Measurements from ENCODE around the gene FILIP1L. TPM values are rescaled to one million over a fixed set of nuclear protein-coding genes. Genes with fewer than 3 reads are reported as not detected.

FILIP1L gene
- total RNA-seq, 3 donors from 2014 or later = 8.9 to 37.0 (median 17.1) TPM

DNA sequence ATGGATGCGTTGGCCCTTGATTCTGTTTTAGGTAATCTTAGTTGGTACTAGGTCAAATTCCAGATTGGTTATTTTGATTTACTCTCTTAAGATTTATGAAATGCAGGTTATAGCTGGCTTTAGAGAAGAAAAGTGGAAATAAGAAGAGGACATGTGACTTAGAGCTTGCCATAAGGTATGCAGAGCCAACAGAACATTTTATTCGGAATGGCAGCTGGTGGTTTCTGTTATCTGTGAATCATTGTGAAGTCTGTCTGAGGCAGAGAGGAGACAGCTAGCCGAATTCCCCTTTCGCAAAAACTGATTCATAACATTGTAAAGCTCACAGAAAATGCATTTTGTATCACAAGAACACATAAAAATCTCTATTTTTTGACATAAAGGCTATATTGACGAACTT lies 82.1 kb downstream of the FILIP1L start:
- intact Hi-C loops (cut with DNase I, micrococcal nuclease) = no loop called here
- Histone ChIP-seq H3K4me1 (ENCODE audit: low read depth) (no peaks in the 10 kb centered on the region), H3K4me3 (no peak overlapping the region), H3K9me3 (no peaks in the 10 kb centered on the region), H3K36me3 (ENCODE audit: low read depth) (no peaks in the 10 kb centered on the region)
- TF ChIP-seq, protein P1, sequence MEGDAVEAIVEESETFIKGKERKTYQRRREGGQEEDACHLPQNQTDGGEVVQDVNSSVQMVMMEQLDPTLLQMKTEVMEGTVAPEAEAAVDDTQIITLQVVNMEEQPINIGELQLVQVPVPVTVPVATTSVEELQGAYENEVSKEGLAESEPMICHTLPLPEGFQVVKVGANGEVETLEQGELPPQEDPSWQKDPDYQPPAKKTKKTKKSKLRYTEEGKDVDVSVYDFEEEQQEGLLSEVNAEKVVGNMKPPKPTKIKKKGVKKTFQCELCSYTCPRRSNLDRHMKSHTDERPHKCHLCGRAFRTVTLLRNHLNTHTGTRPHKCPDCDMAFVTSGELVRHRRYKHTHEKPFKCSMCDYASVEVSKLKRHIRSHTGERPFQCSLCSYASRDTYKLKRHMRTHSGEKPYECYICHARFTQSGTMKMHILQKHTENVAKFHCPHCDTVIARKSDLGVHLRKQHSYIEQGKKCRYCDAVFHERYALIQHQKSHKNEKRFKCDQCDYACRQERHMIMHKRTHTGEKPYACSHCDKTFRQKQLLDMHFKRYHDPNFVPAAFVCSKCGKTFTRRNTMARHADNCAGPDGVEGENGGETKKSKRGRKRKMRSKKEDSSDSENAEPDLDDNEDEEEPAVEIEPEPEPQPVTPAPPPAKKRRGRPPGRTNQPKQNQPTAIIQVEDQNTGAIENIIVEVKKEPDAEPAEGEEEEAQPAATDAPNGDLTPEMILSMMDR (IDR thresholded peaks at IDR 0.05) = no peak
- no peak for ATAC-seq
- DNase-seq = no peak

DNA sequence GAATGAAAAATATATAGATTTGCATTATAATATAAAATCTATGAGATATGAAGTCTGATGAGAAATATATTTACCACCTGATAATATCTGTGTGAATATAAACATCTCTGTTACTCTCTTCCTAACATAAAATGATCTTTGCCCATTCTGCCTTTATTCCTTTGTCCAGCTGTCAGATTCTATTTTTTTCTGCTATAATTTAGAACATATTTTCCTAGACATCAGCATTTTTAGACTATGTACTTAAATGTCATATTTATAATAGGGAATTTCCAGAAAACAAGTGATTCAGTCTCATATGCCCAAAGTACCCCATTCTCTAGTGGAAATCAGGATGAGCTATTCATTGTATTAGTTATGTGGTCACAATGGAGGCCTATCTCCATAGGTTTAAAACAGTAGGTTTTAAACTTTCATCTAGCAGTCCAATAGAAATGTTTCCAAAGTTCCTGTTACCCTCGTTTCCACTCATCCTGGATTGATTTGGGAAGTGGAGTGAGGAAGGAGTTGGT lies 83.3 kb downstream of the FILIP1L start:
- intact Hi-C loops (cut with DNase I, micrococcal nuclease) = no loop called here
- no peak for DNase-seq
- Histone ChIP-seq H3K4me1 (ENCODE audit: low read depth) (no peaks in the 10 kb centered on the region), H3K4me3 (no peak overlapping the region), H3K36me3 (ENCODE audit: low read depth) (no peaks in the 10 kb centered on the region), H3K9me3 (no peaks in the 10 kb centered on the region)
- no peak for ATAC-seq
- TF ChIP-seq, protein P1 (IDR thresholded peaks at IDR 0.05) = no peak

DNA sequence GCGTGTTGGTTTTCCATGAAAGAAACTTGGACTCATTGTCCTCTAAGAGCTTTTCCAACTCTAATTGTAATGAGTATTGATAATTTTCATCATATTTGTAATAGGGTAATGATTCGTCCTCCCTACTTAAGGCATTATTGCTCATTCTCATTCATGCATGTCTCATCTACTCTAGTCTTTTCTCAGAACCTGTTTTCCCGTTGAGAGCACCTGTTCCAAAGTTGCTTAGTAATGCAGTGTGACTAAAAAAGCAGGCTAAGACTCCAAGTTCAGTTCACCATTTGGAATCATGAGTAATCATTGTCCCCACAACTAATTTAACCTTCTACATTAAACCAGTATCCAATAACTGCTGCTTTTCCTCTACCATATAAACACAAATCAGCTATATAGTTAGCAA lies 84.0 kb downstream of the FILIP1L start:
- Histone ChIP-seq H3K9me3 (no peaks in the 10 kb centered on the region), H3K36me3 (ENCODE audit: low read depth) (no peaks in the 10 kb centered on the region), H3K4me1 (ENCODE audit: low read depth) (no peaks in the 10 kb centered on the region), H3K4me3 (no peak overlapping the region)
- intact Hi-C loops (cut with DNase I, micrococcal nuclease) = no loop called here
- ATAC-seq (no peak), DNase-seq (no peak)
- TF ChIP-seq, protein P1 (IDR thresholded peaks at IDR 0.05) = no peak

DNA sequence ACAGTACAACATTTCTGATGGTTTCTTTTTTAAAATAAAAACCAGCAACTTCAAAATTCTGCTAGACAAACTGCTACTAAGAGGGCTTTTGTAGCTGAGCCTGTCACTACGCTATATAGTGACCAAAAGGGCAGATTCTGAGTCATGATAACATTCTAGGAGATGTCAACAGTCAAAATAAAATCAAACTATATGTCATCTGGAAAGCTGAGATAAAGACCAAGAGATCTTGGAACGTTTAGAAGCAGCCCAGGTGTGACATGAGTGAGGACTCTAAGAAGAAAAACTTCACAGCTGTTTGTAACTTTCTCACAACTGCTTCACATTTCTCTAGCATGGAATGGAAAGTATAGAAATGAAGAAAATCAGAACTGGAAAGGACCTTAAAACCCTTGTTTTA lies 84.6 kb downstream of the FILIP1L start:
- intact Hi-C loops (cut with DNase I, micrococcal nuclease) = no loop called here
- TF ChIP-seq, protein P1 (IDR thresholded peaks at IDR 0.05) = no peak
- no peak for DNase-seq
- H3K36me3 ChIP-seq (ENCODE audit: low read depth) = no peaks in the 10 kb centered on the region
- ATAC-seq = no peak
- H3K4me1 ChIP-seq (ENCODE audit: low read depth) = no peaks in the 10 kb centered on the region
- H3K4me3 ChIP-seq = no peak overlapping the region
- no peaks in the 10 kb centered on the region for H3K9me3 ChIP-seq

DNA sequence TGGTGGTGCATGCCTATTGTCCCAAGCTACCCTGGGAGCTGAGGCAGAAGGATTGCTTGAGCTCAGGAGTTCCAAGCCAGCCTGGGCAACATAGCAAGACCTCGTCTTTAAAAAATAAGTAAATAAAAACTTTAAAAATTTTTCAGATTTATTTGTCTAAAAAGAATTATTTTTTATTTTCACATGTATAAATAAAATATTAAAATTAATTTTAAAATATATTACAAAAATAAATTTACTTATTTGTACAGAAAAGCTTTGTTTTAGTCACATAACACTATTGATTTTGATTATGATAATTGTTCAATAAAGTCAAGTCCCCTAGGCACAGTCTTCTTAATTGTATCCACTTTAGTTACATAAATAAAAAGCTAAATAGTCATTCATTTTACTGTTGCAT lies 85.2 kb downstream of the FILIP1L start:
- no peaks in the 10 kb centered on the region for H3K9me3 ChIP-seq
- no peaks in the 10 kb centered on the region for H3K36me3 ChIP-seq (ENCODE audit: low read depth)
- H3K4me3 ChIP-seq = no peak overlapping the region
- intact Hi-C loops (cut with DNase I, micrococcal nuclease) = no loop called here
- no peaks in the 10 kb centered on the region for H3K4me1 ChIP-seq (ENCODE audit: low read depth)
- TF ChIP-seq, protein P1 (IDR thresholded peaks at IDR 0.05) = no peak
- no peak for ATAC-seq
- DNase-seq = no peak

DNA sequence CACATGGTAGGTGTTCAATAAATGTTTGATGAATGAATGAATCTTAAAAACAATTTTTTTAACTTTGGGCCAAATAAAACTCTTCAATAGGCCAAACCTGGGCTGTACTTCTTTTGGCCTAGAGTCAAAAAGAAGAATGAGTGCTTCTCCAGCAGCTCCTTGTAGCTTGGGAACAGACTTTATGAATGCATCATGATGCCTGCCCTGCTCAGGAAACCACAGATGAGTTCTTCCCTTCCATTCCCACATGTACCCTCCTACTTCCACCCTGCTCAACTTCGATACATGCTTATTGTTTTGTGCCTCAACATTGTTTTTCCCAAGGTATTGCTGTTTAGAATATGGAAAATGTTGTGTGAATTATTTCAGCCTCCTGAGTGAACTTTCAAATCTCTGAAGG lies 87.0 kb downstream of the FILIP1L start:
- H3K4me3 ChIP-seq = no peak overlapping the region
- H3K4me1 ChIP-seq (ENCODE audit: low read depth) = no peaks in the 10 kb centered on the region
- TF ChIP-seq, protein P1 (IDR thresholded peaks at IDR 0.05) = no peak
- intact Hi-C loops (cut with DNase I, micrococcal nuclease) = no loop called here
- H3K9me3 ChIP-seq = no peaks in the 10 kb centered on the region
- DNase-seq = no peak
- no peaks in the 10 kb centered on the region for H3K36me3 ChIP-seq (ENCODE audit: low read depth)
- no peak for ATAC-seq
